NCI-H345 treated with DMSO at 0.1 percent for 48 hours (cell line): ENCODE results near the gene GNPDA1.
A peak's percentile ranks its signal among the peaks of the same experiment; 100 is the strongest.
"Not testable (repeated sequence)": the region's sequence is repeated elsewhere in the genome, so short reads cannot be mapped to it uniquely, and the experiment has no call there.

Source experiments
- DNase-seq: peaks from one replicate; lab custom pipeline; 2025; ENCODE audit not compliant: unreplicated experiment; lab: John Stamatoyannopoulos, UW

GNPDA1 gene

GRCh38 chr5:142012792-142013388, at the start of gene GNPDA1:
Gene GNPDA1 (minus strand): TSS chr5:142013027. CDS start chr5:142012035, 992 bp downstream.
- DNase-seq, result peak; percentile 35

DNA sequence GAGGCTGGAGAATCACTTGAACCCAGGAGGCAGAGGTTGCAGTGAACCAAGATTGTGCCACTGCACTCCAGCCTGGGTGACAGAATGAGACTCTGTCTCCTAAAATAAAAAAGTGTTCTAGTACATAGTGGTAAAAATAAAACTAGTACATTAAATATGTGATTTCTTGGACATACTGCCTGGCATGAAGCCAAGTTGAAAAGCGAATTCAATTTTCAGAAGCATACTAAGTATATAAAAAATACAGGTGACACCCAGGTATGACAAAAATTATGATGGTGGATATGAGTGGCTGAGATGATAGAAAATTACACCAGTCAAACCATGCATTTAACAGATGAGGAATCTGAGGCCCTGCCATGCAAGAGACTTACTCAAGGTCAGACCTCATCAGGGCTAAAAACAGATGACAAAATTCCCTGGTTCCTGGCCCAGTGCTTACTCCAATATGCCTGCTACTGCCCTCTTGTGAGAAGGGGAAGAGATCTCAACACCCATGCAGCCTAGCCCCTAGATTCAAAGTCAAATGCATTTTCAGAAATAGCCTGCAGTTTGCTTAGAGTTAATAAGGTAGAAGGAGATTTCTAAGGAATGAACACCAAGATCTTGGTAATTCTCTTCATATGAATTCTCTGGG, 46.6 kb upstream of the GNPDA1 start:
- DNase-seq, result no peak

DNA sequence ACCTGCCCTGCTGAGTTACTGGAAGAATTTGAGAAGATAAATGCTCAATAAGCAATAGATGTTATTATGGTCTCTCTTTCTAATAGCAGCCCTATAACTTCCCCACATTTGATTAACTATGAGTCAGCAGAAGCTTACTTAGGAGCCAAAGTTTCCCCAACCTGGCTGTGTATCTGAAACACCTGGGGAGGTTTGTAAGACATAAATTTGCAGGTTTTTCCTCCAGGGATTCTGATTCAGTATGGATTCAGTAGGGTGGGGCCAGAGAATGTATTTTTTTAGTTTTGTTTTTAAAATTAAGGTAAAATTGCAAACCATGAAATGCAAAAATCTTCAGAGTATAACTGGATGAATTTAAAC, 44.9 kb upstream of the GNPDA1 start:
- no peak for DNase-seq

DNA sequence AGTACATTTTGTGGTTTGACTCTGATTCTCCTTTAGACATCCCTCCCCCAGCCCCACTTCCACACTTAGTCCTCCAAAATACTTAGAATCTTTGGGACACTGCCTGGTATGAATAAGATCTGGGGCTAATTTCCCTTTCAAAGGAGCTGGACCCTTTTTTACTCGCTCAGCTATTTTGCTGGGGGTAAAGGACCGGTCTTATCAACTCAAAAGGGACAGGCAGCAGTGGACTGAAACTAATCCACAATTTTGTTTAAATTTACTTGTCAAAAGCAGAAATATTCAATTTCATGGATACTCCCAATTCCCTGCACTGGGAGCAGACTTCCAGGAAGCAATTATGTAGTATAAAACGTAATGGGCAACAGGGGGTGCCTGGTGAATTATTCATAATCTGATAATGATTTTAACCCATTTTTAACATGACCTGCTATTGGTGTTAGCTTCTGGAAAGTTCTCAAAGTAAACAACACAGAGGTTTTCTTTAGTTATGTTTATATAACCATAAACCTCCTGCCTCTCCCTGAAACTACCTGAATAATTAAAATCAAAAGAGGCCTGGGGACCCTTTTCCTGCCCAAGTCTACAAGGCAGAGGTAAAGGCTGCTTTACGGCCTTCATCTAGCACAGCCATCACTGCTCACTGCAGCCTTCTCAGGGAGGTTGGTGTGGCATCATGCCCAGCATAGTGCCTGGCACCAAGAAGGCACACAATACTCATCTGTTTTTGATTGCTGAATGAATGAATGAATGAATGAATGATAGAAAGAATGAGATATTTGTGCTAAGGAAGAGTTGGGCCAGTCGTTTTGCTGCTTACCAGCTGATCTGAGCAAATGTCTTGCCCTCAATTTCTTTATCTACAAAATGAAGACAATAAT, 44.2 kb upstream of the GNPDA1 start:
- DNase-seq, result no peak

DNA sequence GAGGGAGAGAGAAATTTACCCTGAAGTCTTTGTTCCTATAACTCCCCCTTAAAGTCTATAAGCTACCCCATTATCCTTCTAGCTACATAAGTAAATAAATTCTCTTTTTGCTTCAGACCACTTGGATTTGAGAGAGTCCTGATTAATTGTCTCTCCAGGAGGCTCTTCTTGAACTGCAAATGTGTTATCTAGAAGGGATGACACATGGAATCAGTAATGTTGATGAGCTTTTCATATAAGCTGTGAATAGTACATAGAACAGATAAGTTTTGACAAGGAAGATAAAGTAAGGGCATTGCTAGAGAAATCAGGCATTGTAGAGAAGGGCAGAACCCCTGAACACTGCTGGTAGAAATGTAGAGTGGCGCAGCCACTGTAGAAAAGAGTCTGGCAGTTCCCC, 42.5 kb upstream of the GNPDA1 start:
- no peak for DNase-seq

GRCh38 chr5:142053426-142054151, 40.8 kb upstream of the GNPDA1 start:
- no peak for DNase-seq

- not testable (repeated sequence) for DNase-seq
Observed at GRCh38 chr5:142052026-142052425, 39.2 kb upstream of the GNPDA1 start.

- no peak for DNase-seq
Observed at GRCh38 chr5:142048272-142048671, 35.4 kb upstream of the GNPDA1 start.

GRCh38 chr5:142046191-142046590, 33.4 kb upstream of the GNPDA1 start:
- no peak for DNase-seq

GRCh38 chr5:142040881-142041280, 28.1 kb upstream of the GNPDA1 start:
- not testable (repeated sequence) for DNase-seq

GRCh38 chr5:142040285-142040684, 27.5 kb upstream of the GNPDA1 start:
- DNase-seq, result no peak

DNA sequence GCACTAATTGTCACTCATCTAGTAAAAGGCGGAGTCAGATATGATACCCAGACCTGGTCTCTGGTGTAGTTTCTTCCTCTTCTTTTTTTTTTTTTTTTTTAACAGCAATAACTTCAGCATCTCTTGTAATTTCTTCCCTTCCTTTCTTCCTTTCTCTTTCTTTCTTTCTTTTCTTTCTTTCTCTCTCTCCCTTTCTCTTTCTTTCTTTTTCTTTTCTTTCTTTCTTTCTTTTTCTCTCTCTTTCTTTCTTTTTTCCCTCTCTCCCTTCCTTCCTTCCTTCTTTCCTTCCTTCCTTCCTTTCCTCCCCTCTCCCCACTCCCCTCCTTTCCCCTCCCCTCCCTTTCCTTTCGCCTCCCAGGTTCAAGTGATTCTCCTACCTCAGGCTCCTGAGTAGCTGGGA, 25.9 kb upstream of the GNPDA1 start:
- DNase-seq, result no peak

DNA sequence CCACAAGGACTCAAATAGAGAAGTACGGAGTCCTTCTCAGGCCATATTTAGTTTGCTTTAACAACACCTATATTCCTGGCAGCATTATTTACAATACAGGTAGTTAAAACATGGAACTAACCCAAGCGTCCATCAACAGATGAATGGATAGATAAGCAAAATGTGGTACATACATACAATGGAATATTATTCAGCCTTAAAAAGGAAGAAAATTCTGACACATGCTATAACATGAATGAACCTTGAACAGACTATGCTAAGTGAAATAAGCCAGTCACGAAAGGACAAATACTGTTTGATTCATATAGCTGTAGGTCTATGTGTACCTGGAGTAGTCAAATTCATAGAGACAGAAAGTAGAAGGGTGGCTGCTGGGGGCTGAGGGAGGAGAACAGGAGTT, 24.8 kb upstream of the GNPDA1 start:
- not testable (repeated sequence) for DNase-seq

GRCh38 chr5:142036918-142037317, 24.1 kb upstream of the GNPDA1 start:
- no peak for DNase-seq

- no peak for DNase-seq
Observed at GRCh38 chr5:142034994-142035393, 22.2 kb upstream of the GNPDA1 start.

DNA sequence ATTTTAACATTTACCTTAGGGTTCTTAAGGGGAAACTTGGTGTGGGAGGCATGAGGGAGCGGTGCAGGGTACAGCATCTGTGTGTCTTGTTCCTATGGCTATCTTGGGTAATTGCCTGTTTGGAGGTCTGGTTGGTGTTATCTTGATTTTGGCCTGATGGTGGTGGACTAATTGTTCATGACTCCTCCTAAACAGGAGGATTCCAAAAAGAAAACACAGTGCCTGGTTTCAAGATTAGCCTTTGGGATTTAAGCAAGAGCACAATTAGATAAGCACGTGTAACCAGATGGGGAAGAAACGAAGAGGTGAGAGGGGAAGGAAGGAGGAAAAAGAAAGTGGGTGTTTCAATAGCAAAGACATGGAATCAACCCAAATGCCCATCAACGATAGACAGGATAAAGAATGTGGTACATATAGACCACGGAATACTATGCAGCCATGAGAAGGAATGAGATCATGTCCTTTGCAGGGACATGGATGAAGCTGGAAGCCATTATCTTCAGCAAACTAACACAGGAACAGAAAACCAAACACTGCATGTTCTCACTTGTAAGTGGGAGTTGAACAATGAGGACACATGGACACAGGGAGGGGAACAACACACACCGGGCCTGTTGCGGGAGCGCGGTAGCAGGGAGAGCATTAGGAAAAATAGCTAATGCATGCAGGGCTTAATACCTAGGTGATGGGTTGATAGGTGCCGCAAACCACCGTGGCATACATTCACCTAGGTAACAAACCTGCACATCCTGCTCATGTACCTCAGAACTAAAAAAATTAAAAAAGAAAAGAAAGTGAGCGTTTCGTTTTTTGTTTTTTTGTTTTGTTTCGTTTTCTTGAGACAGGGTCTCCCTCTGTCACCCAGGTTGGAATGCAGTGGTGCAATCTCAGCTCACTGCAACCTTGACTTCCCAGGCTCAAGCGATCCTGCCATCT, 21.1 kb upstream of the GNPDA1 start:
- not testable (repeated sequence) for DNase-seq

- DNase-seq, result no peak
Observed at GRCh38 chr5:142032747-142033631, 20.2 kb upstream of the GNPDA1 start.

- no peak for DNase-seq
Observed at GRCh38 chr5:142032150-142032549, 19.3 kb upstream of the GNPDA1 start.

DNA sequence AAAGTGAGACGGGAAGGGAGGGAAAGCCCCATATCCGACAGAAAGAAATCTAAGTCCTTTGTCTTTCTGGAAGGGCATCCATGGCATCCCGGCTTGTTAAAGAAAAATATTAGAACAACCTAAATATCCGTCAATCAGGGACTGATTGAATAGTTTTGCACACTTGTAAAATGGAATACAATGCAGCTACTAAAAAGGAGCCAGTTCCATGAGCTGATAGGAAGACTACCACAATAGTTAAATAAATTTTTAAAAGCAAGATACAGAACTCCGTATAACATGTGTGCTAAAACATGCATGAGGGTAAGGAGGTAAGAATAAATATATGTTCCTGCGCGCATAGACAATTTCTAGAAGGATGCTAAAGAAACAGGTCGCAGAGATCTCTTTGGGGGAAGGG, 12.8 kb upstream of the GNPDA1 start:
- DNase-seq, result no peak
